Fibroblast of mammary gland (primary cell): ENCODE measurements around the gene CASS4.

Experiments used
- DNase-seq: peaks from one replicate; pipeline ENCODE4 v3.0.0-alpha.2; 2010; ENCODE audit warnings: low read depth
- H3K4me3 ChIP-seq: 2 replicates; pipeline ENCODE4 v1.5.1; 2011; ENCODE audit warnings: low read depth, mild to moderate bottlenecking, low read length, moderate library complexity; ENCODE audit not compliant: control insufficient read depth
- CTCF ChIP-seq: conservative IDR thresholded peaks from 2 replicates; pipeline ENCODE4 v1.5.1; 2011; ENCODE audit warnings: low read depth, low read length, inconsistent platforms; ENCODE audit not compliant: control insufficient read depth, insufficient read depth

The CASS4 gene

GRCh38 chr20:56422076-56422823, 10.2 kb downstream of the CASS4 start:
- no peak for TF ChIP-seq CTCF
- peak; percentile 72 for DNase-seq
- no peak overlapping the region for H3K4me3 ChIP-seq

GRCh38 chr20:56422824-56423189, 10.7 kb downstream of the CASS4 start:
- H3K4me3 ChIP-seq: no peak overlapping the region
- no peak for DNase-seq
- TF ChIP-seq CTCF: no peak

- DNase-seq: no peak
- no peak for TF ChIP-seq CTCF
- no peak overlapping the region for H3K4me3 ChIP-seq
Measured at GRCh38 chr20:56423211-56423610, 11.2 kb downstream of the CASS4 start.

GRCh38 chr20:56423886-56424285, 11.8 kb downstream of the CASS4 start:
- TF ChIP-seq CTCF: no peak
- DNase-seq: no peak
- no peak overlapping the region for H3K4me3 ChIP-seq

- no peak for TF ChIP-seq CTCF
- no peak for DNase-seq
- no peak overlapping the region for H3K4me3 ChIP-seq
Measured at GRCh38 chr20:56424931-56425330, 12.9 kb downstream of the CASS4 start.

GRCh38 chr20:56426026-56426425, 14.0 kb downstream of the CASS4 start:
- DNase-seq: no peak
- TF ChIP-seq CTCF: no peak
- no peak overlapping the region for H3K4me3 ChIP-seq

GRCh38 chr20:56426926-56427325, 14.9 kb downstream of the CASS4 start:
- DNase-seq: no peak
- TF ChIP-seq CTCF: no peak

More at GRCh38 chr20:56426926-56427325, 14.9 kb downstream of the CASS4 start:
- H3K4me3 ChIP-seq: no peak overlapping the region
